GM21717 (cell line): Measurements from ENCODE around the gene APOBEC3B.
"Not testable (repeated sequence)": the region's sequence is repeated elsewhere in the genome, so short reads cannot be mapped to it uniquely, and the experiment has no call there.

ENCODE experiments used
- ATAC-seq: cut with Tn5 transposase; IDR thresholded peaks from one replicate; pipeline ENCODE4 v1.9.1; 2021; ENCODE audit warnings: mild to moderate bottlenecking, moderate library complexity; ENCODE audit not compliant: unreplicated experiment

APOBEC3B gene

GRCh38 chr22:38965614-38966379 is 16.4 kb upstream of the APOBEC3B start:
- ATAC-seq = no peak

- ATAC-seq = no peak
Measured at GRCh38 chr22:38966380-38966702, 15.8 kb upstream of the APOBEC3B start.

- no peak for ATAC-seq
Measured at GRCh38 chr22:38966942-38967341, 15.2 kb upstream of the APOBEC3B start.

- ATAC-seq = no peak
Measured at GRCh38 chr22:38967451-38968450, 14.4 kb upstream of the APOBEC3B start.

- ATAC-seq = no peak
Measured at GRCh38 chr22:38968801-38969200, 13.3 kb upstream of the APOBEC3B start.

- no peak for ATAC-seq
Measured at GRCh38 chr22:38970551-38970950, 11.6 kb upstream of the APOBEC3B start.

GRCh38 chr22:38971202-38971601 is 10.9 kb upstream of the APOBEC3B start:
- no peak for ATAC-seq

- no peak for ATAC-seq
Measured at GRCh38 chr22:38971791-38972190, 10.4 kb upstream of the APOBEC3B start.

- no peak for ATAC-seq
Measured at GRCh38 chr22:38972558-38972957, 9.6 kb upstream of the APOBEC3B start.

- no peak for ATAC-seq
Measured at GRCh38 chr22:38973289-38974169, 8.6 kb upstream of the APOBEC3B start.

- ATAC-seq = no peak
Measured at GRCh38 chr22:38974170-38974825, 7.8 kb upstream of the APOBEC3B start.

- no peak for ATAC-seq
Measured at GRCh38 chr22:38974826-38975175, 7.3 kb upstream of the APOBEC3B start.

GRCh38 chr22:38977289-38977688 is 4.9 kb upstream of the APOBEC3B start:
- not testable (repeated sequence) for ATAC-seq

- not testable (repeated sequence) for ATAC-seq
Measured at GRCh38 chr22:38980587-38980986, 1.6 kb upstream of the APOBEC3B start.

GRCh38 chr22:38981005-38981991 is 849 bp upstream of the APOBEC3B start:
- ATAC-seq = peak; percentile 10

GRCh38 chr22:38984224-38984623 is 2.1 kb downstream of the APOBEC3B start:
- no peak for ATAC-seq

GRCh38 chr22:38984784-38985757 is 2.9 kb downstream of the APOBEC3B start:
- peak; percentile 47 for ATAC-seq

GRCh38 chr22:38986629-38987028 is 4.5 kb downstream of the APOBEC3B start:
- no peak for ATAC-seq
